SK-MEL-5 (cell line): Measurements from ENCODE around the gene SLC25A5. TPM values are rescaled to one million over a fixed set of nuclear protein-coding genes. Genes with fewer than 3 reads are reported as not detected.
"Not testable (repeated sequence)": the region's sequence is repeated elsewhere in the genome, so short reads cannot be mapped to it uniquely, and the experiment has no call there.

Experiments used
- DNase-seq: peaks from one replicate; pipeline ENCODE4 v3.0.0-alpha.2; 2016; ENCODE audit warnings: low read depth, low spot score
- in situ Hi-C: cut with HindIII; loops from 2 replicates; pipeline ENCODE4 v1.10.0; 2016; ENCODE audit warnings: low sequenced_read_pairs, high pct_unique_total_duplicates, low pct_unique_long_range_greater_than_20kb
- polyA plus RNA-seq, 2 experiments: library from polyadenylated mRNA; depleted of rRNA; stranded (reverse); fragments of >200 nt; gene quantifications; 2 replicates each; pipeline ENCODE4 v1.2.3, GENCODE V29; 2015
- total RNA-seq: library from RNA; depleted of rRNA; stranded (reverse); fragments of >200 nt; shearing (Covaris generic); gene quantifications from 2 replicates; pipeline ENCODE4 v1.2.3, GENCODE V29; 2014; rRNA removed

SLC25A5 gene
- total RNA-seq = 234 and 243 TPM in 2 replicates
- polyA plus RNA-seq (2015; cell fraction: cytosol; rRNA removed) = 688 and 821 TPM in 2 replicates
- polyA plus RNA-seq (2015; cell fraction: nucleus; rRNA removed) = 306 and 356 TPM in 2 replicates

GRCh38 chrX:119467842-119468550 is at the start of gene SLC25A5:
Gene SLC25A5 (plus strand): TSS chrX:119468444. CDS start chrX:119468516, 72 bp downstream.
- in situ Hi-C loops = no loop called here
- peak; percentile 85 for DNase-seq

GRCh38 chrX:119419146-119419545 is 49.1 kb upstream of the SLC25A5 start:
- no peak for DNase-seq
- in situ Hi-C loops = no loop called here

- no peak for DNase-seq
- in situ Hi-C loops = no loop called here
Observed at GRCh38 chrX:119419898-119420297, 48.3 kb upstream of the SLC25A5 start.

GRCh38 chrX:119421016-119421705 is 47.1 kb upstream of the SLC25A5 start:
- no peak for DNase-seq
- in situ Hi-C loops = no loop called here

- in situ Hi-C loops = no loop called here
Observed at GRCh38 chrX:119423631-119424030, 44.6 kb upstream of the SLC25A5 start.

GRCh38 chrX:119424999-119425398 is 43.2 kb upstream of the SLC25A5 start:
- in situ Hi-C loops = no loop called here
- no peak for DNase-seq

More at GRCh38 chrX:119423631-119424030, 44.6 kb upstream of the SLC25A5 start:
- DNase-seq = no peak

GRCh38 chrX:119427024-119427794 is 41.0 kb upstream of the SLC25A5 start:
- peak; percentile 0 for DNase-seq
- in situ Hi-C loops = no loop called here

GRCh38 chrX:119427795-119428185 is 40.5 kb upstream of the SLC25A5 start:
- in situ Hi-C loops = no loop called here
- no peak for DNase-seq

- no peak for DNase-seq
- in situ Hi-C loops = no loop called here
Observed at GRCh38 chrX:119429471-119429870, 38.8 kb upstream of the SLC25A5 start.

- in situ Hi-C loops, DNase-seq: not testable (repeated sequence)
Observed at GRCh38 chrX:119441295-119441694, 26.9 kb upstream of the SLC25A5 start.

GRCh38 chrX:119442286-119442685 is 26.0 kb upstream of the SLC25A5 start:
- in situ Hi-C loops = no loop called here

GRCh38 chrX:119453202-119453601 is 15.0 kb upstream of the SLC25A5 start:
- no peak for DNase-seq
- in situ Hi-C loops = no loop called here

More at GRCh38 chrX:119442286-119442685, 26.0 kb upstream of the SLC25A5 start:
- DNase-seq = no peak

- DNase-seq = no peak
- in situ Hi-C loops = no loop called here
Observed at GRCh38 chrX:119455264-119455663, 13.0 kb upstream of the SLC25A5 start.

- in situ Hi-C loops = no loop called here
- DNase-seq = no peak
Observed at GRCh38 chrX:119459181-119459580, 9.1 kb upstream of the SLC25A5 start.

GRCh38 chrX:119465555-119465954 is 2.7 kb upstream of the SLC25A5 start:
- in situ Hi-C loops = no loop called here
- DNase-seq = no peak

GRCh38 chrX:119466970-119467369 is 1.3 kb upstream of the SLC25A5 start:
- DNase-seq = no peak
- in situ Hi-C loops = no loop called here

GRCh38 chrX:119467433-119467832 is 811 bp upstream of the SLC25A5 start:
- in situ Hi-C loops = no loop called here
- DNase-seq = no peak
